ENCODE results near the gene NPPC. TPM values are rescaled to one million over a fixed set of nuclear protein-coding genes. Genes with fewer than 3 reads are reported as not detected.

NPPC gene
- total RNA-seq, 4 donors from 2014 or later: not detected

GRCh38 chr2:231929961-231930592 lies 3.9 kb upstream of the NPPC start:
- Histone ChIP-seq H3K4me1 (peaks cover 0 to 37% (median 11%) of the 10 kb centered on the region in 3 donors), H3K27me3 (peaks cover 63% of the 10 kb centered on the region), H3K9me3 (no peaks in the 10 kb centered on the region), H3K4me3 (no peak overlapping the region), H3K36me3 (no peaks in the 10 kb centered on the region), H3K27ac (no peak overlapping the region)
- ATAC-seq: no peak
- WGBS, 2 donors (ENCODE audit: low coverage in 1 of 2): 5 to 26% methylated on average over 3 of the region's 11 CpGs
- TF ChIP-seq POLR2A (IDR thresholded peaks at IDR 0.05) (no peak), CTCF (IDR thresholded peaks at IDR 0.05) (peak in 1 of 4 experiments; percentile 28), POLR2AphosphoS5 (IDR thresholded peaks at IDR 0.05) (no peak), EP300 (IDR thresholded peaks at IDR 0.05) (no peak)

GRCh38 chr2:231928901-231929725 lies 2.9 kb upstream of the NPPC start:
- no peak for TF ChIP-seq POLR2A (IDR thresholded peaks at IDR 0.05)
- TF ChIP-seq CTCF (IDR thresholded peaks at IDR 0.05): no peak
- TF ChIP-seq POLR2AphosphoS5 (IDR thresholded peaks at IDR 0.05): no peak
- no peak for TF ChIP-seq EP300 (IDR thresholded peaks at IDR 0.05)
- no peak overlapping the region for H3K27ac ChIP-seq
- no peak for ATAC-seq
- H3K27me3 ChIP-seq: peaks cover 72% of the 10 kb centered on the region
- no peaks in the 10 kb centered on the region for H3K36me3 ChIP-seq
- no peak overlapping the region for H3K4me3 ChIP-seq
- no peaks in the 10 kb centered on the region for H3K9me3 ChIP-seq
- WGBS, 2 donors (ENCODE audit: low coverage in 1 of 2): 59 to 81% methylated on average over 4 to 7 of the region's 11 CpGs
- peaks cover 0 to 42% (median 11%) of the 10 kb centered on the region in 3 donors for H3K4me1 ChIP-seq

GRCh38 chr2:231928481-231928880 lies 2.3 kb upstream of the NPPC start:
- H3K36me3 ChIP-seq: no peaks in the 10 kb centered on the region
- H3K4me1 ChIP-seq: peaks cover 0 to 42% (median 11%) of the 10 kb centered on the region in 3 donors
- TF ChIP-seq POLR2A (IDR thresholded peaks at IDR 0.05) (no peak), CTCF (IDR thresholded peaks at IDR 0.05) (no peak), EP300 (IDR thresholded peaks at IDR 0.05) (no peak), POLR2AphosphoS5 (IDR thresholded peaks at IDR 0.05) (no peak)
- 80 to 100% methylated on average over 1 of the region's 5 CpGs for WGBS, 2 donors (ENCODE audit: low coverage in 1 of 2)
- no peak overlapping the region for H3K4me3 ChIP-seq
- peaks cover 79% of the 10 kb centered on the region for H3K27me3 ChIP-seq
- no peak for ATAC-seq
- no peaks in the 10 kb centered on the region for H3K9me3 ChIP-seq
- no peak overlapping the region for H3K27ac ChIP-seq

GRCh38 chr2:231927566-231927890 lies 1.3 kb upstream of the NPPC start:
- H3K9me3 ChIP-seq: no peaks in the 10 kb centered on the region
- peaks cover 0 to 42% (median 11%) of the 10 kb centered on the region in 3 donors for H3K4me1 ChIP-seq
- no peak for TF ChIP-seq EP300 (IDR thresholded peaks at IDR 0.05)
- no peak for TF ChIP-seq CTCF (IDR thresholded peaks at IDR 0.05)
- no peak for TF ChIP-seq POLR2AphosphoS5 (IDR thresholded peaks at IDR 0.05)
- no peak for TF ChIP-seq POLR2A (IDR thresholded peaks at IDR 0.05)
- WGBS, 2 donors (ENCODE audit: low coverage in 1 of 2): 53% methylated on average over 6 of the region's 10 CpGs; no CpG with 5 or more reads in 1 of the 2 donors
- no peak for ATAC-seq
- no peaks in the 10 kb centered on the region for H3K36me3 ChIP-seq
- H3K27ac ChIP-seq: no peak overlapping the region
- H3K27me3 ChIP-seq: peaks cover 88% of the 10 kb centered on the region
- no peak overlapping the region for H3K4me3 ChIP-seq
